ENCODE results near the gene FANCL. TPM values are rescaled to one million over a fixed set of nuclear protein-coding genes. Genes with fewer than 3 reads are reported as not detected.

FANCL gene
- total RNA-seq, 1 donor from 2014 or later, result 23.7 TPM

DNA sequence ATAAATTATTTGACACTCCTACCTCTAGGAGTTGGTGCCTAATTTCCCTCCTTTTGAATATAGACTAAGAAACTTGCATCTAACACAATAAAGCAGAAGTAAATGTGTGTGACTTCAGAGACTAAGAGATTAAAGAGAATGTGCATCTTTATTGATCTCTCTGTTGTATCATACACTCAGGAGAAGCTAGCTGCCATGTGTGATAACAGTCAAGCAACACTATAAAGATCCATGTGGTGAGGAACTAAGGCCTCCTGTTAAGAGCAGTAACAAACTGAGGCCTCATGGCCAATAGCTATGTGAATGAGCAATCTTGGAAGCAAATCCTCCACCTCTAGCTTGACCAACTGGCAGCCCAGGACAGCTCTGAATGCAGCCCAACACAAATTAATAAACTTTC lies 3.4 kb downstream of the FANCL start:
- no peak for ATAC-seq
- no peak overlapping the region for H3K4me3 ChIP-seq
- H3K36me3 ChIP-seq, result no peaks in the 10 kb centered on the region
- H3K4me1 ChIP-seq, result peaks cover 20% of the 10 kb centered on the region
- DNase-seq, result no peak
- H3K27me3 ChIP-seq (ENCODE audit: low read depth), result no peaks in the 10 kb centered on the region
- intact Hi-C loops (cut with DNase I), result no loop called here
- no peak overlapping the region for H3K27ac ChIP-seq
- no peak for TF ChIP-seq CTCF (IDR thresholded peaks at IDR 0.05)
- no peaks in the 10 kb centered on the region for H3K9me3 ChIP-seq

DNA sequence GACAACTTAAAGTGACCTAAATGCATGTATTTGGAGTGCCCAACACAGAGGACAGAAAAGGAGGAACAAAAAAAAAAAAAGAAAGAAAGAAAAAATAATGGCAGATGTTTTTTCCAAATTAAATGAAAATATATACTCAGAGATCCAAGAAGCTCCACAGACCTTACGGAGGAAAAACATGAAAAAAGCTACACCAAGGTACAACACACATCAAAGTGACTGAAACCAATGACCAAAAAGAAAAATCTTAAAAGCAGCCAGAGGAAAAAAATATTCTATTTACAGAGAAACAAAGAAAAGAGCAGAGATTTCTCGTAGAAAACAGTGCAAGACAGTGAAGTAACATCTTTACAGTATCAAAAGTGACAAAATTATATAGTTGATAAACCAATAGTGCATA lies 5.1 kb downstream of the FANCL start:
- no peaks in the 10 kb centered on the region for H3K27me3 ChIP-seq (ENCODE audit: low read depth)
- intact Hi-C loops (cut with DNase I), result no loop called here
- H3K36me3 ChIP-seq, result no peaks in the 10 kb centered on the region
- H3K4me3 ChIP-seq, result no peak overlapping the region
- DNase-seq, result no peak
- no peaks in the 10 kb centered on the region for H3K9me3 ChIP-seq
- no peak overlapping the region for H3K27ac ChIP-seq
- H3K4me1 ChIP-seq, result peaks cover 20% of the 10 kb centered on the region
- TF ChIP-seq CTCF (IDR thresholded peaks at IDR 0.05), result no peak
- no peak for ATAC-seq

DNA sequence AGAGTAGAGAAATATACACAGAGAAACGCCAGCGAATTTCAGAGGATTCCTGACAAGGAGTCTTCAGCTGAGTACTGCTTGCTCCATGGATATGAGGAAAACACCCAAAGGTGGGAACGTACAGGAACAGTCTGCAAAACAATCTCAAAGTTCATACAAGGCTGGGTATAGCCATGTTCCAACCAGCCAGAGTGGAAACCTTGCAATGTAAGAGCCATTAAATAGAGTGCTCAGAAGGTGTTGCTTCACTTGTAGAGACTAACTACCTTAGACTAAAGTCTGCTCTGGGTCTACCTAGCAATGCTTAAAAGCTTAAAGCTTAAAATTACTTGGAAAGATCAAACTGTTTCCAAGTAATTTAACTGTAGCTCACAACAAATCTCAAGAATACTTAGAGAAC lies 6.0 kb downstream of the FANCL start:
- no peak for ATAC-seq
- no peaks in the 10 kb centered on the region for H3K9me3 ChIP-seq
- DNase-seq, result no peak
- H3K36me3 ChIP-seq, result no peaks in the 10 kb centered on the region
- intact Hi-C loops (cut with DNase I), result no loop called here
- no peaks in the 10 kb centered on the region for H3K27me3 ChIP-seq (ENCODE audit: low read depth)
- H3K4me3 ChIP-seq, result no peak overlapping the region
- no peak for TF ChIP-seq CTCF (IDR thresholded peaks at IDR 0.05)
- H3K4me1 ChIP-seq, result peaks cover 16% of the 10 kb centered on the region
- no peak overlapping the region for H3K27ac ChIP-seq

DNA sequence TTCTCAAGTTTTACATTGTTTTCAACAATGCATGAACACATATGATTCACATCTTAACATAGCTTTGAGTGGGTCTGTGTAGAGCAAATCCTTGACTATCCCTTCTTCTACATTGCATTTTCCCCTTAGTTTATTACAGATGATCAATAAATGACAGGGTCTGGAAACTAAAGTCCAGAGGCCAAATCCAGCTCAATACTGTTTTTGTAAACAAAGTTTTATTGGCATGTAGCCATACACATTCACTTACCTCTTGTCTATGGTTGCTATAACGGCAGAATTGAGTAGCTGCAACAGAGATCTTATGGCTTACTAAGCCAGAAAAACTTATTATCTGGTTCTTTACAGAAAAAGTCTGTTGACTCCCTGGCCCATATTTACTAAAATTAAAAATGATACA lies 12.8 kb downstream of the FANCL start:
- H3K27ac ChIP-seq, result no peak overlapping the region
- no peaks in the 10 kb centered on the region for H3K27me3 ChIP-seq (ENCODE audit: low read depth)
- TF ChIP-seq CTCF (IDR thresholded peaks at IDR 0.05), result no peak
- peaks cover 8% of the 10 kb centered on the region for H3K36me3 ChIP-seq
- no peak for ATAC-seq
- no peak for DNase-seq
- no peaks in the 10 kb centered on the region for H3K4me1 ChIP-seq
- H3K9me3 ChIP-seq, result no peaks in the 10 kb centered on the region
- no peak overlapping the region for H3K4me3 ChIP-seq
- intact Hi-C loops (cut with DNase I), result no loop called here

DNA sequence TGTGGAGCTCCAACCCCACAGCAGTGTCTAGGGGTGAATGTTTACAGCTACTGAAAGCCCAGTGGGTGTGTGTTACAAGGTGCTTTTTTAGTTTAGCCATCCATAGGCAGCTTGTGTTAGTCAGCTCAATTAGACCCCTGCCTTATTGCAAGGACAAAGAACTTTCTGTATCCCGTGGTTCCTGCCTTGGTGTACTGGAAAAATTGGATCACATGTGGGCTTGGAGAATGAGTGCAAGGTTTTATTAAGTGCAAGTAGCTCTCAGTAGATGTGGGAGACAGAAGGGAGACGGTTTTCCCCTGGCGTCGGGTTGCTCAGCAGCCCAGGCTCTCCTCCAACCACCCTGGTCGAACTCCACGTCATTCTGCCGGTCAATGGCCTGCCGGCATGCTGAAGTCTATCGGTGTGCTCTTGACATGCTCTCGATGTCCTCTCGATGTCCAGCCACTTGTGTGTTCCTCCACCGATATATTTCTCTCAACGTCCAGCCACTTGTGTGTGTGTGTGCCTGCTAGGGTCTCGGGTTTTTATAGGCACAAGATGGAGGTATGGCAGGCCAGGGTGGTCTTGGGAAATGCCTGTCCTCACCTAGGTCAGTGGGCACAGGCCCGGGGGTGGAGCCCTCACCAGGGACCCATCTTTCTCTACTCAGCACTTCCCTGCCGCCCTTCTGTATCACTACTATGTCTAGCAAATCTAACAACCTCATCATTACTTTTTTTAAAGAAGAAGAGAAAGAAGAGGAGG lies 13.8 kb downstream of the FANCL start:
- intact Hi-C loops (cut with DNase I), result no loop called here

More for the DNA sequence above, 13.8 kb downstream of the FANCL start:
- ATAC-seq (no peak), DNase-seq (no peak)
- Histone ChIP-seq H3K4me1 (no peaks in the 10 kb centered on the region), H3K36me3 (peaks cover 8% of the 10 kb centered on the region), H3K27ac (no peak overlapping the region), H3K4me3 (no peak overlapping the region), H3K27me3 (ENCODE audit: low read depth) (no peaks in the 10 kb centered on the region), H3K9me3 (no peaks in the 10 kb centered on the region)
- TF ChIP-seq CTCF (IDR thresholded peaks at IDR 0.05), result no peak
